GM12878 (cell line): ENCODE measurements around the gene ATP2C2. TPM values are rescaled to one million over a fixed set of nuclear protein-coding genes. Genes with fewer than 3 reads are reported as not detected.
A peak's percentile ranks its signal among the peaks of the same experiment; 100 is the strongest.

Experiments
- ATAC-seq: fragments of 200-7000 bp; cut with Tn5 transposase; 3 replicates; pipeline ENCODE4 v1.9.1; 2020; ENCODE audit warnings: mild to moderate bottlenecking, moderate library complexity
- BruUV-seq: library from RNA; stranded (reverse); fragments of 400-500 nt; replicated peaks from 2 replicates; lab custom pipeline; 2021; lab: Mats Ljungman, UMichigan
- CTCF ChIA-PET: fragments of 300-600 bp; sonication (Branson Sonifier 250); formaldehyde crosslinking; extraction: SDS; loops from one replicate; lab custom pipeline; 2021; ENCODE audit warnings: inconsistent platforms; lab: Yijun Ruan, JAX
- POLR2A ChIA-PET: fragments of 350-600 bp; formaldehyde crosslinking; extraction: SDS; loops from one replicate; lab custom pipeline; 2021; ENCODE audit warnings: inconsistent platforms; lab: Charles Lee
- RAD21 ChIA-PET: fragments of 300-600 bp; sonication (Branson Sonifier 250); formaldehyde crosslinking; loops from one replicate; lab custom pipeline; 2023; ENCODE audit warnings: antibody characterized with exemption; ENCODE audit not compliant: unreplicated experiment; lab: Charles Lee
- SMC1A ChIA-PET: fragments of 300-600 bp; sonication (Branson Sonifier 250); formaldehyde crosslinking; loops from one replicate; lab custom pipeline; 2023; ENCODE audit not compliant: unreplicated experiment, uncharacterized antibody; lab: Charles Lee
- DNase-seq: peaks from one replicate; pipeline ENCODE4 v3.0.0-alpha.2; 2011; ENCODE audit warnings: low read depth, low spot score
- FAIRE-seq: peaks from 3 replicates; lab custom pipeline; 2011; peaks lifted over from hg19 to GRCh38; lab: Jason Lieb, UNC
- H2AFZ ChIP-seq: 2 replicates; pipeline ENCODE4 v1.6.0; 2011; ENCODE audit warnings: low read depth, low read length, control low read depth; ENCODE audit not compliant: control insufficient read depth
- H3K27ac ChIP-seq: 2 replicates; pipeline ENCODE4 v1.5.1; 2011; ENCODE audit warnings: control low read depth; ENCODE audit not compliant: control insufficient read depth, insufficient read depth
- H3K27me3 ChIP-seq, 2 experiments: replicated peaks in 1 of 2; 2 replicates each; pipeline versions ENCODE4 v1.6.0 to v1.6.1; 2011; ENCODE audit warnings: low read length in 1 of 2; ENCODE audit not compliant: control insufficient read depth in 2 of 2, insufficient read depth in 2 of 2
- H3K36me3 ChIP-seq, 2 experiments: 2 replicates each; pipeline ENCODE4 v1.5.1; 2011; ENCODE audit warnings: low read length in 1 of 2; ENCODE audit not compliant: control insufficient read depth in 2 of 2, insufficient read depth in 2 of 2
- H3K4me1 ChIP-seq: 2 replicates; pipeline ENCODE4 v1.6.1; 2011; ENCODE audit warnings: mild to moderate bottlenecking, low read length, moderate library complexity, mixed read lengths; ENCODE audit not compliant: control insufficient read depth, insufficient read depth
- H3K4me2 ChIP-seq: 2 replicates; pipeline ENCODE4 v1.6.0; 2011; ENCODE audit warnings: control low read depth; ENCODE audit not compliant: control insufficient read depth, insufficient read depth
- H3K4me3 ChIP-seq: fragments of 200-600 bp; sonication (generic); 2 replicates; pipeline ENCODE4 v1.5.1; 2016
- H3K79me2 ChIP-seq: 2 replicates; pipeline ENCODE4 v1.6.0; 2011; ENCODE audit warnings: low read length; ENCODE audit not compliant: control insufficient read depth, insufficient read depth
- H3K9ac ChIP-seq: 2 replicates; pipeline ENCODE4 v1.8.0; 2011; ENCODE audit warnings: low read length, control low read depth, mixed read lengths; ENCODE audit not compliant: control insufficient read depth, insufficient read depth
- H3K9me3 ChIP-seq: replicated peaks from 3 replicates; pipeline ENCODE4 v1.5.1; 2011; ENCODE audit warnings: mild to moderate bottlenecking, low read length; ENCODE audit not compliant: control insufficient read depth, insufficient read depth
- H4K20me1 ChIP-seq: 2 replicates; pipeline ENCODE4 v1.6.0; 2011; ENCODE audit not compliant: control insufficient read depth, insufficient read depth
- ZBTB11 ChIP-seq: fragments of 450-650 bp; formaldehyde crosslinking; IDR thresholded peaks from 2 replicates; pipeline ENCODE4 v1.5.0; 2022; ENCODE audit warnings: mild to moderate bottlenecking, missing genetic modification characterization
- ZNF687 ChIP-seq: fragments of 450-650 bp; IDR thresholded peaks from 2 replicates; pipeline ENCODE4 v1.6.1; 2017; ENCODE audit warnings: mild to moderate bottlenecking, moderate library complexity
- WGBS: methylation state at CpG from one replicate; pipeline ENCODE4 v1.1.6; 2016; ENCODE audit warnings: low lambda C conversion rate; ENCODE audit not compliant: insufficient replicate concordance, insufficient coverage; ENCODE audit errors: missing lambda C conversion rate; 5-methylcytosine and 5-hydroxymethylcytosine counted together
- in situ Hi-C: fragments of 300-500 bp; cut with MboI; formaldehyde crosslinking; loops from 9 replicates; pipeline ENCODE4 v1.14.3; 2018; ENCODE audit warnings: mixed read lengths
- intact Hi-C: fragments of 100-400 bp; cut with micrococcal nuclease; formaldehyde crosslinking; loops from one replicate; pipeline ENCODE4 v1.14.2; 2022; ENCODE audit not compliant: unreplicated experiment
- polyA plus RNA-seq, 11 experiments: library from polyadenylated mRNA; depleted of rRNA in 4 of 11; unstranded in 6 of 11; stranded (reverse) in 5 of 11; fragments of >200 nt; fragmentation: Nextera tagmentation in 4 of 11; fragmentation: Illumina TruSeq in 1 of 11; extraction: Ambion mirVana in 4 of 11; extraction: Trizol in 1 of 11; gene quantifications; 1 replicate in 1 of 11; 2 replicates in 10 of 11; pipeline versions ENCODE4 v1.2.1 to v1.2.3, GENCODE V29; 2011 to 2016; ENCODE audit warnings: inconsistent platforms in 2 of 11, missing spikeins in 2 of 11, low read depth in 1 of 11
- total RNA-seq, 4 experiments: library from RNA; depleted of rRNA in 3 of 4; stranded (reverse); fragments of >200 nt in 3 of 4; fragmentation: Illumina TruSeq in 1 of 4; extraction: Trizol in 1 of 4; gene quantifications; 2 replicates each; pipeline versions ENCODE4 v1.2.1 to v1.2.3, GENCODE V29; 2013 to 2021
- TF ChIP-seq, protein P1 (sequence below): fragments of 450-650 bp; formaldehyde crosslinking; IDR thresholded peaks from 2 replicates; pipeline ENCODE4 v1.4.0; 2020; ENCODE audit warnings: mild to moderate bottlenecking, moderate library complexity

The ATP2C2 gene
- total and polyA plus RNA-seq, 10 of the 15 experiments (the other 5 are each of a cell fraction or from before 2014, with no cell fraction given) = 0.05 to 0.19 TPM; not detected in 8

DNA sequence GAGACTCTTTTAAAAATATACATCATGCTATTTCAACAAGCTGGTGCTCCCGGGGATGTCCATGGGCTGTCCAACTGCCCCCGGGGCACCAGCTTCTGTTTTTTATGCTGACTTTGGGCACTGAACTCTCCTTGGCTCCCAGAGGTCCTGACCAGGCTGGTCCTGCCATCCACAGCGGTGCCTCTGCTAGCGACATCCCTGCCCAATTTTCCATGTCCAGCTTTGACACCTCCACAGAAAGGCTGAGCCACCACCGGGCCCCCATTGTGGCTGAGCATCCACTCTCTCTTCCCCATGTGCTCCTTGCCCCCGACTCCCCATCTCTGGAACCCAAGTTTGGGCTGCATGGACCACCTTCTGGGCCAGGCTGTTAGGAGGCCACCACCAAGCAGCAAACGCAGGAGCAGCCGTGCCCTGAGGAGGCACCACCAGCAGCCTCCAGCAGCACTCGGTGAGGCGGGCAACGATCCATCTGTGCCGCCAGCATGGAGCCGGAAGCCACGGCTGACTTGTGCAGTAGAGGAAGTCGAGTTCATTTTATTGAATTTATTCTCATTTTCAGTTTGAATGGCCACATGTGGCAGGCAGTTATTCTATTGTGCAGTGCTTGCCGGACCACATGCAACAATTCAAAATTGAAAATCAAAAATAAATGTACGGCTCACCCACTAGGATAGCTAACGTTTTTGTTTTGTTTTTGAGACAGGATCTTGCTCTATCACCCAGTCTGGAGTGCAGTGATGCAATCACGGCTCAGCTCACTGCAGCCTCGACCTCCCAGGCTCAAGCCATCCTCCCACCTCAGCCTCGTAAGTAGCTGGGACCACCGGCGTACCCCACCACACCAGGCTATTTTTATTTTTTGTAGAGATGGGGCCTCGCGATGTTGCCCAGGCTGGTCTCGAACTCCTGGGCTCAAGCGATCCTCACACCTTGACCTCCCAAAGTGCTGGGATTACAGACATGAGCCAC lies 139.0 kb downstream of the ATP2C2 start:
- intact Hi-C loops = loop anchor here (10.0 kb wide), 1 partner anchor 552 kb away; the partner anchor contains the start of gene OSGIN1
- no peaks in the 10 kb centered on the region for H4K20me1 ChIP-seq
- DNase-seq (peak; percentile 45), ATAC-seq (peak; percentile 37), FAIRE-seq (peak; percentile 74)
- in situ Hi-C loops = loop anchor here (5.0 to 25.0 kb wide), 2 partner anchors 455 to 720 kb away; no protein-coding TSS in a partner anchor
- H3K36me3 ChIP-seq = no peaks in the 10 kb centered on the region
- ChIA-PET RAD21 (interaction anchor here (0.6 to 6.2 kb wide), 19 partner anchors 8 to 550 kb away, joined by 3 to 43 read pairs (median 4); no protein-coding TSS in a partner anchor), CTCF (interaction anchor here (0.7 to 11.6 kb wide), 33 partner anchors 7 to 553 kb away, joined by 3 to 299 read pairs (median 5); partner anchors contain the start of genes COTL1, DNAAF1, HSDL1 and TAF1C), POLR2A (interaction anchor here (0.5 to 2.1 kb wide), 9 partner anchors 12 to 231 kb away, joined by 3 to 5 read pairs (median 3); no protein-coding TSS in a partner anchor), SMC1A (interaction anchor here (0.8 to 6.0 kb wide), 25 partner anchors 7 to 551 kb away, joined by 3 to 47 read pairs (median 4); no protein-coding TSS in a partner anchor)
- H3K9ac ChIP-seq = peak overlapping the region; percentile 73
- 5% methylated on average over 27 of the region's 27 CpGs for whole genome bisulfite sequencing
- peak overlapping the region; percentile 74 for H2AFZ ChIP-seq
- H3K27ac ChIP-seq = peak overlapping the region; percentile 78
- peaks cover 61% of the 10 kb centered on the region for H3K4me1 ChIP-seq
- peaks cover 17% of the 10 kb centered on the region for H3K79me2 ChIP-seq
- H3K4me2 ChIP-seq = peak overlapping the region; percentile 90
- H3K9me3 ChIP-seq = no peaks in the 10 kb centered on the region
- no TSS peak for BruUV-seq
- H3K27me3 ChIP-seq = no peaks in the 10 kb centered on the region
- H3K4me3 ChIP-seq = peak overlapping the region; percentile 60; the same call in 1 of the 2 replicates
- no peak for TF ChIP-seq ZBTB11 (CRISPR knock-in tag)
- TF ChIP-seq ZNF687 = peak; percentile 83
- TF ChIP-seq, protein P1, sequence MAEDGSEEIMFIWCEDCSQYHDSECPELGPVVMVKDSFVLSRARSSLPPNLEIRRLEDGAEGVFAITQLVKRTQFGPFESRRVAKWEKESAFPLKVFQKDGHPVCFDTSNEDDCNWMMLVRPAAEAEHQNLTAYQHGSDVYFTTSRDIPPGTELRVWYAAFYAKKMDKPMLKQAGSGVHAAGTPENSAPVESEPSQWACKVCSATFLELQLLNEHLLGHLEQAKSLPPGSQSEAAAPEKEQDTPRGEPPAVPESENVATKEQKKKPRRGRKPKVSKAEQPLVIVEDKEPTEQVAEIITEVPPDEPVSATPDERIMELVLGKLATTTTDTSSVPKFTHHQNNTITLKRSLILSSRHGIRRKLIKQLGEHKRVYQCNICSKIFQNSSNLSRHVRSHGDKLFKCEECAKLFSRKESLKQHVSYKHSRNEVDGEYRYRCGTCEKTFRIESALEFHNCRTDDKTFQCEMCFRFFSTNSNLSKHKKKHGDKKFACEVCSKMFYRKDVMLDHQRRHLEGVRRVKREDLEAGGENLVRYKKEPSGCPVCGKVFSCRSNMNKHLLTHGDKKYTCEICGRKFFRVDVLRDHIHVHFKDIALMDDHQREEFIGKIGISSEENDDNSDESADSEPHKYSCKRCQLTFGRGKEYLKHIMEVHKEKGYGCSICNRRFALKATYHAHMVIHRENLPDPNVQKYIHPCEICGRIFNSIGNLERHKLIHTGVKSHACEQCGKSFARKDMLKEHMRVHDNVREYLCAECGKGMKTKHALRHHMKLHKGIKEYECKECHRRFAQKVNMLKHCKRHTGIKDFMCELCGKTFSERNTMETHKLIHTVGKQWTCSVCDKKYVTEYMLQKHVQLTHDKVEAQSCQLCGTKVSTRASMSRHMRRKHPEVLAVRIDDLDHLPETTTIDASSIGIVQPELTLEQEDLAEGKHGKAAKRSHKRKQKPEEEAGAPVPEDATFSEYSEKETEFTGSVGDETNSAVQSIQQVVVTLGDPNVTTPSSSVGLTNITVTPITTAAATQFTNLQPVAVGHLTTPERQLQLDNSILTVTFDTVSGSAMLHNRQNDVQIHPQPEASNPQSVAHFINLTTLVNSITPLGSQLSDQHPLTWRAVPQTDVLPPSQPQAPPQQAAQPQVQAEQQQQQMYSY (CRISPR knock-in tag) = no peak
